A204.1 (cell line): ENCODE measurements around the gene NRG4.
"Not testable (repeated sequence)": the region's sequence is repeated elsewhere in the genome, so short reads cannot be mapped to it uniquely, and the experiment has no call there.

Experiments
- FAIRE-seq: peaks from 2 replicates; lab custom pipeline; 2012; peaks lifted over from hg19 to GRCh38; lab: Jason Lieb, UNC

NRG4 gene

DNA sequence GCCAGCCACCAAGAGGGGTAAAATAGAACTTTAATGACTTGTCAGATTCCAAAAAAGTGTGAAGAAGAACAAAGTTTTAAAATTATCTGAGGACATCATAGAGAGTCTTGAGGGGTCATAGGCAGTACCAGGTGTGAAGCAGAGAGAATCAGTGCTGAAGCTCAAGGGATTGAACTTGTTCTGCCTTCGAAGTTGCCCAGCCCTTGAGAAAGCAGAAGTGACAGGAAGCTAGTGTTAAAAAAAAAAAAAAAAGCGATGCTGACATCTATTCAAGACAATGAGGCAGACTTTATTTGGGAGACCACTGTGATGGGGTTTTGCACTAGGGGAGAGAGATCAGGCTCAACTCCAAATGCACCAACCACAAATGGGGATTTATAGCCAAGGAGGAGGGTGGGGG lies 86.8 kb downstream of the NRG4 start:
- no peak for FAIRE-seq

DNA sequence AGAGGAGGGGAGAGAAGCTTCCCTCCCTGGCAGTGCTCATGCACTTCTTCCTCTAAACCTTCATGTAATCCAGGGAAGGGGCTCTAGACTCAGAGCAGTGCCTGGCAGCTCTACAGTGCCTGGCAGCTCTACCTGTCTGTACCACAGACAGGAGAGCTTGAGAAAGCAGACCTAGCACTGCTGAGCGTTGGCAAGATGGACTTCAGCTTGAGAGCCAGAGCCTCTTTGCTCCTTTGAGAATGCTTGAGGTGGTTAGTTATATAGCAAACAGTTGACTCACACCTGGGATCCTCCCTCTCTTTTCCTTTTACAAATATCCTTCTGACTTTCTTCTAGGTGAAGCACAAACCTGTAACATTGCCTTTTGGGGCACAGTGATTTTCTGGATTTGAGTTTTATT lies 87.6 kb downstream of the NRG4 start:
- FAIRE-seq, result no peak

DNA sequence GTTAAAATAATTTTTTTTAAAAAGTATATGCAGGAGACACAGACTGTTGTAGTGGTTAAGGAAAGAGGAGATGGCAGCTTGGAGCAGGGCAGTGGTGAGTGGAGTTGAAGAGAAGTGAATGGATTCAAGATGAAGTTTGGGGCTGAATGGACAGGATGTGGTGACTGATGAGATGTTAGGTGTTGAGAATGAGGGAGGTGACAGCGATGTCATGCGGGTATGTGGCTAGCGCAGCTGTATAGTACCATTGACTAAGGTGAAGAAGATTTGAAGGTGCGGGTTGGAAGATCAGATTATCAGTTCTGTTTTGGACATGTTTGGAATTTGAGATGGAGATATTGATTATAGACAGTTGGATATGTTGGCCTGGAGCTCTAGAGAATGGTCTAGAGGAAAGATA lies 88.5 kb downstream of the NRG4 start:
- FAIRE-seq, result no peak

- FAIRE-seq, result peak; percentile 84
These were observed 90.2 kb downstream of the NRG4 start for GRCh38 chr15:75921732-75922703.

GRCh38 chr15:75920079-75920478 lies 92.1 kb downstream of the NRG4 start:
- no peak for FAIRE-seq

GRCh38 chr15:75918135-75918534 lies 94.1 kb downstream of the NRG4 start:
- FAIRE-seq, result no peak

GRCh38 chr15:75916978-75917377 lies 95.2 kb downstream of the NRG4 start:
- no peak for FAIRE-seq

DNA sequence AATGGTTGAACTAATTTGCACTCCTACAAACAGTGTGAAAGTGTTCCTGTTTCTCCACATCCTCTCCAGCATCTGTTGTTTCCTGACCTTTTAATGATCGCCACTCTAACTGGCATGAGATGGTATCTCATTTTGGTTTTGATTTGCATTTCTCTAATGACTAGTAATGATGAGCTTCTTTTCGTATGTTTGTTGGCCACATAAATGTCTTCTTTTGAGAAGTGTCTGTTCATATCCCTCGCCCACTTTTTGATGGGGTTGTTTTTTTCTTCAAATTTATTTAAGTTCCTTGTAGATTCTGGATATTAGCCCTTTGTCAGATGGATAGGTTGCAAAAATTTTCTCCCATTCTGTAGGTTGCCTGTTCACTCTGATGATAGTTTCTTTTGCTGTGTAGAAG lies 101.9 kb downstream of the NRG4 start:
- not testable (repeated sequence) for FAIRE-seq

GRCh38 chr15:75905231-75905630 lies 107.0 kb downstream of the NRG4 start:
- no peak for FAIRE-seq

DNA sequence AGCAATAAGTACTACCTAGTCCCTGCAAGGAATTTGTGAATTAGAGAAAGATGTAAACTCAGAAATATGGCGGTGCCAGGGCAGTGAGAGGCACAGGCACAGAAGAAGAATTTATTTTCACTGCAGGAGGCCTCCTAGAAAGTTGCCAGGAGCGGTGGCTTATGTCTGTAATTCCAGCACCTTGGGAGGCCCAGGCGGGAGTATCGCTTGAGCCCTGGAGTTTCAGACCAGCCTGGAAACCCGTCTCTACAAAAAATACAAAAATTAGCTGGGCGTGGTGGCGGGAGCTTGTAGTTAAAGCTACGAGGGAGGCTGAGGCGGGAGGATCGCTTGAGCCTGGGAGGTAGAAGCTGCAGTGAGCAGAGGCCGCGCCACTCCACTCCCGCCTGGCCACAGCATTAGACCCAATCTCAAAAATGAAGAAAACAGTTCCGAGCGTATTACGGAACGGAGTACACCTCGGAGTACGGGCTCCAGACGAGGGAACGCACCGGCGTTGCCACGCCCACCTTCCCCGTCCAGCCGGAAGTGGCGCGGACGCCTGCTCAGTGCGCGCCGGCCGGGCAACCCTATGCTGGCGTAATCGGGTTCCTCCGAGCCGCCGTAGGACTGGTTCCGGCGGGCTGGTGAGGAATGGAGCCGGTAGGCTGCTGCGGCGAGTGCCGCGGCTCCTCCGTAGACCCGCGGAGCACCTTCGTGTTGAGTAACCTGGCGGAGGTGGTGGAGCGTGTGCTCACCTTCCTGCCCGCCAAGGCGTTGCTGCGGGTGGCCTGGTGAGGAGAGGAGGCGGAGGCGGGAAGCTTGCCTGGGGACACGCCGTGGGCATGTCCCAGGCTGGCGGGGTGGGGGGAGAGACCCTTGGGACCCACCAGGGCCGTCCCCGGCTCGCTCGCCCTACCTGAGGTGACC lies 108.6 kb downstream of the NRG4 start, which contains the start of gene FBXO22:
FBXO22 (plus strand) TSS at position 548 of the 909 bp plus-strand sequence; CDS start at position 634, 86 bp downstream.
- FAIRE-seq, result peak; percentile 19

- no peak for FAIRE-seq
These were observed 110.1 kb downstream of the NRG4 start for GRCh38 chr15:75902129-75902557.

- no peak for FAIRE-seq
These were observed 111.6 kb downstream of the NRG4 start for GRCh38 chr15:75900577-75900976.

DNA sequence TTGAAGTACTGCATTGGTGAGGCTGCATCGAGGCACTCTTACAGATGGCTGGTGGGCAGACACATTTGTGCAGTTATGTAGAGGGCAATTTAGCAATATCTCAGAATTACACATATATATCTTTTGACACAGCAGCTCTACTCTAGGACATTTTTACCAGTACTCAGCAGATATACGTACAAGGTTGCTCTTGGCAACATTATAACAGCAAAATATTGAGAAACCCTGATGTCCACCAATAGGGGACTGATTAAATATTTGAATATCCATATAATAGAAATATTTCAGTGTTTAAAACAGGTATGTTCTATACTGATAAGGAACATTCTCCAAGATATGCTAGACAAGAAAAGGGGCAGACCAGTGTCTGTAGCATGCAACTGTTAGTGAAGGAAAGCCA lies 116.5 kb downstream of the NRG4 start:
- FAIRE-seq, result no peak

DNA sequence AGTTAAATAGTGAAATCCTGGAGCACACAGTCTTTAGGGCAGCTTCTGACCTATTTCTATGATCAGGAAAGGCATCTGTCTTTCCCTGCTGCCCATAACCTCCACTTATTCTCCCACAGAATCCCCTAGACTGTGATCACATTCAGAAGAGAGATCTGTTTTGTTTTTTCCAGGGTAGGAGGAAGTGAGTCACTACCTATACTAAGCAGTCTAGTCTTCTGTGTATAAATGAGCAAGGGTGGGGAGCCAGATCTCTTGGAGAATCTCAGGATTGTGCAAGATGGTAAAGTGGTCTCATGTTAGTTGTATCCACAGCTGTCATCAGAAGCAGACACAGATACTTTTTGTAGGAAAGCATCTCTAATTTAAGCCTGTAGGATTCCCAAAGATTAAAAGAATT lies 120.3 kb downstream of the NRG4 start:
- no peak for FAIRE-seq
